Measurements from ENCODE around the gene RYR1.

DNA sequence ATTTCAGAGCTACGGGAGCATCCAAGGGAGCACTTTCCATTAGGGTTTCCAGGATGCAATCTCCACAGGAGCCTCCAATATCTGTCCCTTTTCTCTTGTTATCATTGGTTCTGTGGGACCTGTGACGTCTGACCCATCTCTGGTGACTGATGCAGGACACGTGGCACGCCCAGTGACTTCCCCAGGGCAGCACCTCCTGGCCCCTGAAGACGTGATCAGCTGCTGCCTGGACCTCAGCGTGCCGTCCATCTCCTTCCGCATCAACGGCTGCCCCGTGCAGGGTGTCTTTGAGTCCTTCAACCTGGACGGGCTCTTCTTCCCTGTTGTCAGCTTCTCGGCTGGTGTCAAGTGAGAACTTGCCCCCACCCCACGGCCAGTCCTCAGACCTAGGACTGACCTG, 25.5 kb downstream of the RYR1 start:
- no peak for TF ChIP-seq CTCF (IDR thresholded peaks at IDR 0.05)
- no peak for TF ChIP-seq POLR2A (IDR thresholded peaks at IDR 0.05)
- no peak for TF ChIP-seq POLR2AphosphoS5 (IDR thresholded peaks at IDR 0.05)
- TF ChIP-seq EP300 (IDR thresholded peaks at IDR 0.05) = no peak
